ENCODE measurements around the gene RIT2.

The RIT2 gene

DNA sequence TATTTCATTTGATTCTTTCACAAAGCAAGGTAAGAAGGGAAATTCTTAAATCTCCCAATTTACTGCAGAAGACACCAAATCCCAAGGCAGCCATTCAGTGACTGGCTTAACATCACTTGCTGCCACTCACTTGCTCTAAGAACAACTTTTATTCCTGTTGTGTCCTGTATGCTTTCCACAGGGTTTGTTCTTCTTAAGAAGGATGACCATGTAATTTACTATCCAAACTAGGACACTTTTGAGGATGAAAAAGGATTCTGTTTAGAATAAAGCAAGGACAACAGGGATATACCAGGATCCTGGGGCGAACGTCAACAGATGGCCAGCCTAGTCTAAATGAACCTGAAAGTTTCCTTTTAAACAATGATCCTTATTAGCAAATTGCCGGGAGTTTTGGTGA lies 34.8 kb downstream of the RIT2 start:
- DNase-seq: no peak

DNA sequence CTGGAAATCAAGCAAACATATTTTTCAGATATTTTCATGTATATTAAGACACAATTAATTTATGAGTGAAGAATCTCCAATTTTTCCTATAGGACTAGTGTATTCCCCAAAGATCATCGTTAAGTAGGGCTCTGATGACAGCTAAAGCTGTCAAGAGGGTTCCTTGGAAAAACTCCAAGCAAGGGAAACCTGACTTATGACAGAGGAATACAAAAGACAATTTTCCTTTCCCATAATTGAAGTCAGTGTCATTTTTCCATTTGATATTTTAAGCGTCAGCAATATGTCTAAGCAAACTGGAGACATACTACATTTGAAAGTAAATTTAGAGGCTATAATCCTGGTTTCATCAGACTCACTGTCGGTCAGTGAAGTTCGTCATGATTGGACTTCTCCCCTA lies 36.1 kb downstream of the RIT2 start:
- DNase-seq: no peak

DNA sequence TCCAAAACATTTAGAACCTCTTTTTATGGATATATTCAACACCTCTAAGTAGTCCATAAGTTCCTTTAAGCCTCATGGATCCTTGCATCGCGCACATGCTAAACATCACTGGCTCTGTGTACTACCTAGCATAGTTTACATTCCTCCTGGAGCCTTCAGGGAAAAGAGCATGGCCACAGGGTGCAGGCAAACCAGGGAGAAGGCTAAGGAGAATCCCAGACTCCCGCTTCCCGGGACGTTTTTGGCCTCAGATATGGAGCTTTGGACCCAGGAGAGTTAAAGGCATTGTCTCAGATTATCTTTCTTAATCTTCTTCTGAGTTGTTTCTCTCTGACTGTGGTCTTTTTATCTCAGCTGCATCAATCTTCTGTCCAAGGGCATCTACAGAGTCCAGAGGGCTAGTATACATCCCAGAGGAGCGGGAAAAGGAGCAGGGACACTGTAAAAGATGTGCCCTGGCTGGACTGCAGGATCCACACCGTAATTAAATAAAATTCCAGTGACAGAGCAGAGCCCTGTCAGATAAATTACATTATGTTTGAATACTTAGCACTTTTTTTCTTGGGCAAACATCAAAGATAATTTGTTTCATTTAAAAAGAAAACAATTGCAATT lies 36.9 kb downstream of the RIT2 start:
- DNase-seq: no peak

DNA sequence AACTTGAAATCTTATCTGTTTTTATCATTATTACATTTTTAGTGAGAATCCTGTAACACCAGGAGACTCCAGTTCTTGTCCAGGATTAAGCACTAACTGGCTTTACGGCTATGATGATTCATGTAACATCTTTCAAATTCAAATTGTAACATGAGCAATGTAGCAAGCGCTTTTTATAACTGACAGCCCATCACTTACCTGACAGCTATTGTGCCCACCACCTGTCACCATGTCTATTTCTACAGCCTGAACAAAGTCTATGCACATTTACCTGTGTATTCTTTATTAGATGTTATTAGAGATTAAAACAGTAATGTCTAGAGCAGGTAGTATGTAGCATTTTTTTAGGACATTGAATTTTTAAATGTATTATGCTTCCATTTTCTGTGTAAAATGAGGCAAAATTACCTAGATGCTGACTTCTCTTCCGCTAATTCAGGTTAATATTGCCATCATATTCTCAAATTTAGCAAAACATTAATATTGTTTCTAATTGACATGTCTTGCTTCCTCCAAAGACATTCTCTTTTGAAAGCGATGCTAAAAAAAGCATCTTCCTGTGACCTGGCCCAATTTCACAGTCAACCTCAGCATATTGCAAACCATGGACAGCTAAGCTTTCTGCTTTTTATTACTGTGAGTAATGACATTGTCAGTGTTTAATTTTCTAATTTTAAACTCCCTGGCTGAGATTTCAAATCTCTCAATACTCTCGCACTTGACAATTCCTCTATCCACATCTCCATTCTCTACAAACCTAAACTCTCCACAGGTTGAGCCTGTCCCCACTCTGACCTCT lies 37.8 kb downstream of the RIT2 start:
- no peak for DNase-seq

DNA sequence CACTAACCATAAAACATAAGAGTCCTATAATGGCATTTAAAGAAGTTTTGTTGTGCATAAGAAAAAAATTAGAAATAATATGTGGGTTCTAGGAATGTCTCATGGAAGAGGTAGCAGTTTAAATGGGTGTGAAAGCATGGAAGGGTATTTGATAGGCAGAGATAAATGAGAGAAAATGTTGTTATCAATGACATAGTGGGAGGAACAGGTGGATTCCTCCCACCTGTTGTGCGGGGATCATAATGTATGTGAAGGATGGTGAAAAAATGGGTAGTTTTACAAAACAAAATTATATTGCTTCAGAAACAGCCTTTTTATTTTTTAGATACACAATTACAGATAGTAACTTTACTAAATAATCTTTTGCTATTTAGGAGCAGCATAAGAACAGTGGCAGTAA lies 41.7 kb downstream of the RIT2 start:
- no peak for DNase-seq

DNA sequence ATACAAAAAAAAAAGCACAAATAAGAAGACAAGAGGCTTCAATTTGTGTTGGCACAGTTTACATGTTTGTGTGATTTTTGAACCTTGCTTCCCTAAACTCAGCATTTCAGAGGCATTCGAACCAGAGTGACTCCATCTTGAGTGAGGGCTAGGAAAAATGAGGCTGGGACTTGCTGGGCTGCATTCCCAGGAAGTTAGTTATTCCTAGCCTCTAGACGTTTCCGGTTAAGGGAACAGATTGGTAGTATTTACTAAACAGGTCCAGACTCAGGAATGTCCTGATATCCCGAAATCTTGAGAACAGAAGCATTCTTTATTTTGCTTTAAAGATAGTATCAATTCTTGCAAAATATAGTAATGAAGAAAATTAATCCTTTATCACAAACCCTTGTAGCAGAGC lies 46.7 kb downstream of the RIT2 start:
- no peak for DNase-seq

DNA sequence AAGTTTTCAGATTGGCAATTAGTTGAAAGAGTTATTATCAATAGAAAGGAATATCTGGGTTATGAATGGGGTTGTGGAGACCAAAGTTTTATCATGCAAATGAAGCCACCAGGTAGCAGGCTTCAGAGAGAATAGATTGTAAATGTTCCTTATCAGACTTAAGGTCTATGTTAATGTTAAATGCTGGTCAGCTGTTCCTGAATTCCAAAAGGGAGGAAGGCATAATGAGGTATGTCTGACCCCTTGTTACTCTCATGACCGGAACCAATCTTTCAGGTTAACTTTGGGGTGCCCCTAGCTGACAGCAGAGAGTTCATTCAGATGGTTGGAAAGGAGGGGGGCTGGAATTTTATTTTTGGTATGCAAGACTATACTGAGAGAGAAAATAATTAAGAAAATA lies 47.9 kb downstream of the RIT2 start:
- no peak for DNase-seq

DNA sequence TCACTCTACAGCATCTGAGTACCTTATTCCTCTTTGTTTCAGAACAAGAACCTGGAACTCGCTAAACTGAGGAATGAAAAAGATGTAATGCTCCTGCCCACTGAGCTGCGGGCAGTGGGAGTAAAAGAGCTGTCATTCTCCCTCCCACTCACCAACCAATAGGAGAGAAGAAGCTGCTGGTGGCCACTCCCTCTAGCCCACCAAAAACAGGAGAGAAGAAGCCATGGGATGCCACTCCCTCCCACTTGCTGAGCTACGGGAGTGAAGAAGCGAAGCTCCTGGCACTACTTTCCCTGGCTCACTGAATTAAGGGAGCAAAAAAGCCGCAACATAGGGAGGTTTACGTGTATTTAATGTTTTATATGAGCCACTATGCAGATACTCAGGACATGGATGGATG lies 53.7 kb downstream of the RIT2 start:
- DNase-seq: no peak

DNA sequence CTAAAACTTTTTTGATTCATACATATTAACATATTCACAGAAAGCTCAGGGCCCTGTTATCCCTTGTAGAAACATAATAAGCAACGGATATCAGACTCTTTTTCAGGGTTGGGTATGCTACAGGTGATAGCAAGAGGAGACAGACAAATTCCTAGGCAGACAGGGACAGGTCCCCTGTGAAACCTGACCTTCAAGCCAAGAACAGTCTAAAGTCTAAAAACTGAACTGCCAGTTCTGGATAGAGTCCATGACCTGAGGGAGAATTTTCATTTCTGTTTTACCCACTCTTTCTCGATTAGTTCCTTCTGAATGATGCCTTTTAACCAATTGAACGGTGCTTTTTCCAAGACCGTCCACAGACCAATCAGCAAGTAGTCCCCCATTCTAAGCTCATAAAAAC lies 54.2 kb downstream of the RIT2 start:
- DNase-seq: no peak

DNA sequence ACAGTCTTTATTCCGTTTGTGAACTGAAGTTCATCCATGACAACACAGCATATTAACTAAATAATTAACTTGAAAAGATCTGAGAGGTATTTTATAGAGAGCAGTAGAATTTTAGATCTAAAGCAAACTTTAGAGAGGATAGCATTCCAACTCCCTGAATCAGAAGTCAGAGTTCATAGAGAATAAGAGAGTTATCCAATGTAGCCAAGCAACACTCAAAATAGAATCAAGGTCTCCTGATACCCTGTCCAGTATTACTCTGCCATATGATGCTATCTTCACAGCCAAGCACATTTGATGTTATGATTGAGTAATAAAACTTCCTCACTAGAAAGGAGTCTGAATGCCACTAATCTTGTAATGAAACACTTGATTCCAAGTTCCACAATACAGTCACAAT lies 55.5 kb downstream of the RIT2 start:
- no peak for DNase-seq

DNA sequence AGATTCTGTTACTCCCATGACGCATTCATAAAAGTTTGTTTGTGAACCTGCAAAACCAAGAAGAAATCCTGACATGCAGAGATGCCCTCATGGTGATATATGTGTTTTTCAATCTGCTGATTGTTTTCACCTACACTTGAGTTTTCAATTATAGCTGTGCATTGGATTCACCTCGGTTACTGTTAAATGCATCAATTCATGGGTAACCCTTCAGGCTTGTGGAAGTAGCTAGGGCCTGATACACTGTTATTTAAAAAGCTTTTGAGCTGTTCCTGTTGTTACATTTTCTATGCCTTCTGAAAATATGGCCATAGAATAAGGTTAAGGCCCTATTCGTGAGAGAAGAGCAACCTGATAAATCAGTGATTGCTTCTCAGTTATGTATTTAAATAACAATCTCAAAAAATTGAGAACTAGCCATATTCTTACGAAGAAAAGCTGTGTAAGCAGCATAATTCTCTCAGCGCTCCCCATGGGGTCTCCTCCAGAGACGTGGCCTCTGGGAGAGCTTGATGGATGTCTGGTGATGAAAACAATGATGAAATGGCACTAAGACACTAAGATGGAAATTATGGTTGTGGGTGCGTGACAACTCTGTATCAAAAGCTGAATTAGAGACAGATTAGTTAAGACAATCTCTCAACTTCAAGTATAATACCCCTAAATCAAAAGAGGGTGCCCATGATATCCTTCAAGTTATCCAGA lies 60.5 kb downstream of the RIT2 start:
- DNase-seq: no peak

DNA sequence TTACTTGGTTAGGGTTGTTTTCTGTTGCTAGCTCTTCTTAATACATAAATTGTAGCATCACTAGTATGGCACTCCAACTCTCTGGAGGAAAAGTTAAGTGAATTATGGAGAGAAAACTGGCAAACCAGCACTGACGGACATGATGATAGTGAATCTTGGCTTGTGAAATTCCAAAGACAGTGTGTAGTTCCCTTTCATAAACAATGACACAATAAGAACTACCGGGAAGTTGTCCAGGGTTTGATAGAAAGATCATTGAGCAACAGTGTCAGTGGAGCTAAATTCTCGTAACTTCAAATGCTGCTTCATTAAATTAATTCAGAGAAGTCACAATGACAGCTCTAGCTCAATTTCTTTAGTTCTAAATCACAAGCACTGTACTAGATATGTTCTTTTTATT lies 66.5 kb downstream of the RIT2 start:
- DNase-seq: no peak

DNA sequence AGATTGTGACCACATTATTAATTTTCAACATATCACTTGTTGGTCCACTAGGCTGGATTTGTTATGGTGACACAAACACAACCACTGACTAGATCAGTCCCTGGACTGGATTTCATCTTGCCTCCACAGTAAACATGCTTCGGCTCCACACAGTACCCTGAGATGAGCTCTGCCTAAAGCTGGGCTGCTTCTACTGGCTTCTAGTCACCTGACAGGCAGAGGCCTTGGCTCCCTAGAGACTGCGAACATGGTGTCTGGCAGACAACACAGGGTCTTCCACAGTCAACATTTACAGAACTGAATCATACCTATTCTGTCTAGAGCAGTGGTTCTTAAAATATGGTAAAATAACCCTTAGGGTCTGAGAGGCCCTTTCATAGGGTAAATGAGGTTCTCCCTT lies 69.2 kb downstream of the RIT2 start:
- DNase-seq: no peak

DNA sequence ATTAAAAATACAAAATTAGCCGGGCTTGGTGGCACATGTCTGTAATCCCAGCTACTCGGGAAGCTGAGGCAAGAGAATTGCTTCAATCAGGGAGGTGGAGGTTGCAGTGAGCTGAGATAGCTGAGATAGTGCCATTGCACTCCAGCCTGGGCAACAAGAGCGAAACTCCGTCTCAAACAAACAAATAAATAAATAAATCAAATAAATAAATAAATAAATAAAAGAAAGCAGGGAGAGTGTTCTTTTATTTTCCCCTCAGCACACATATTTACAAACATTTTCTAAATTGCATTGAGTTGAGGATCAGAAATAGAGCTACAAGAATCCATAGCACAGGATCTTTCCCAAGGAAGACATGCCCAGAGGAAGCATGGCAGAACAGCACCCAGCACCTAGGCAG lies 71.9 kb downstream of the RIT2 start:
- DNase-seq: no peak

DNA sequence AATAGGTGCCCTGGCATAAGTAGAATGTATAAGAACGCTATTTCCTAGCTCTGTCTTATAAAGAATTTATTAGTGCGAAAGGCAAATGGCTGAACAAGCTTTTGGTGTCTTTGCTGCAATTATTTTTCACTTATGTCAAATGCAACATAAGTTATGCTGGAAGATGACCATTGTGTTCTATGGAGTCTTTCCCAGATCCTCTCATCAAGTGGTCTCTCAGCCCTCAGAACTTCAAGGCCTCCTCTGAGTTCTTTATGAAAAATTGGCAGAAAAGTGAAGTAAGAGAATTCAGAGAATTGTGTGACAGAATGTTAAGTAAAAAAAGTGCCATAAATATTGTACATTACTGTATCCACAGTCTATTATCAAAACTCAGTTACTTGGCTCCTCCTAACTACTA lies 75.2 kb downstream of the RIT2 start:
- DNase-seq: no peak

DNA sequence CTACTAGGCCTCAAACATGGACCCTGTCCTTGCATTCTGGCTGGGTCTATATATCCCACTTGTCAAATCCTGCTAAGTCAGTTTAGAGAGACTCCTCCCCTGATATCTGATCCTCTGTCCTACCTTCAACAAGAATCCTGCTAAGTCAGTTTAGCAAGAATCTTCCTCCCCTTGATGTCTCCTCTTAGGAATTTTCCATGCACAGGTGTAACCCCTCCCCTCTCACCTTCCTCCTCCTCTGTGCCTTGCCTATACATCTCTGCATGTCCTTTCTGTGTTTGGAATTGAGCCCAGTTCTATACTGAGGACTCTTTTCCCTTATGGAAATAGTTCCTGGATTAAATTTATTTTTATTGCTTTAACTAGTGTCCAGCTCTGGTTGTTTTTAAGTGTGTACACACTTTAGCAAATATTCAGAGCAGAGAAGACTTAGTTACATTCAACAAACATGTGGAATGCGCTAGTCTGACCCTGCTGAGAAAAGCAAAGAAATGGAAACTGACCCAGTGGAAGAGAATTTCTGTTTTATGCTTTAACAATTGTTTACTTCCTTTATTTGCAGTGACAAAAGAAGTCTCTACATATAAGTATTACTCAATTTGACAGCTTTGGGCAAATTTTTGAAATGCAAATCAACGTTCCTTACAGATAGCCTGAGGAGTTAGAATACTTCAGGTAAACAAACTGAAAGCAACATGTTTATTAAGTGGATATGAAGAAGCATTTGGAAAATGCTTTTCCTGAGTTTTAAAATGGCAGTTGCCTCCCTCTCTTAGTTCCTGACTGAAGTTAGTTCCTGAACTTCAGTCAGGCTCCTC lies 80.6 kb downstream of the RIT2 start:
- no peak for DNase-seq

DNA sequence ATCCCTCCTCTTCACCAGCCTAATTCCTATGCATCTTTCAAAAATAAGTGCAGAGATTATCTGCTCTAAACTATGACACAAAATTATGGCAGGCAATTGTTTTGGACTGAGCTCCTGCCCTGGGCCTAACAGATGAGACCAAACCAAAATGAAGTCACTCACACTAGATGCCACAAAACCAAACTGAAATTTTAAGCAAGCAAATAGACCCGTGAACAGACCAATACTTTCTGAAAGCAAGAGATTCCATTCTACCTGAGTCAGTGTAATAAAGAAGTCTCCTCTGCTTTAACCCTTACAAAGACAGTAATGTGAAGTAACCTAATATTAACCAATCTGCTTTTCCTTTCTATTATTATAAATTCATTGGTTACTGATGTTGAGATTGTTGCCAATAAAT lies 84.3 kb downstream of the RIT2 start:
- DNase-seq: no peak

DNA sequence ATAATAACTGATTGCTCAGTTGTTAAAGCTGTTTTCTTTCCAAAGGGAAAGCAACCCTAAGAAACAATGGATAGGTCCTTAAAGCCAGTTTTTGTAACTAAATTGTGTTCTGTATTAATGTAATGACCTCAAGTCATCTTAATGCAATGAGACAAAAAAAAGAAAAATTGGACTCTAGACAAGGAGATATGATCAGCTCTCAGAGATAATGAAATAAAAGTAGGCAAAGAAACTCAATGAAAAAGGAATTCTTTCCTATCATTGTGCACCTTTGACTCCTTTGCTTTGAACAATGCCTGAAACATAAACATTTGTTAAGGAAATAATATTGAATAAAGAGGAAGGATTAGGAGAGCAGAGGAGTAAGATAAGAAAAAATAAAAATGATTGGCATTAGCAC lies 86.1 kb downstream of the RIT2 start:
- DNase-seq: no peak

DNA sequence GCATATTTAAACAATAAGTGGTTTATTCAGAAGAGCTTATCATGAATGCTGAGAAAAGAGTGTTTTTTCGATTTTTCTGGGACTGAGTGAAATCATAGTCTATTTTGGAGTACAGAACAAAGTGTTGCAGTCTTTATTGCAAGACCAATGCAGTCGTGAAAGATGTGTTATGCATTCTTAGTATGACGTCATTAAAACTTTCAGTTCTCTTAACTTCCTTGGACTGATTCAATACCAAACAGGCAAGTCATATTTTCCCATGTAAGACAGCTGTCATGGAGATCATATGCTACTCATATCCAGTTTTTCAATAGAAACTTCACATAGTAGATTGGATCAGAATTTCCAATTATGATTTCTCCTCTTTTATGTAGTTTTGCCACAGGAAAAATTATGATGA lies 92.6 kb downstream of the RIT2 start:
- no peak for DNase-seq

DNA sequence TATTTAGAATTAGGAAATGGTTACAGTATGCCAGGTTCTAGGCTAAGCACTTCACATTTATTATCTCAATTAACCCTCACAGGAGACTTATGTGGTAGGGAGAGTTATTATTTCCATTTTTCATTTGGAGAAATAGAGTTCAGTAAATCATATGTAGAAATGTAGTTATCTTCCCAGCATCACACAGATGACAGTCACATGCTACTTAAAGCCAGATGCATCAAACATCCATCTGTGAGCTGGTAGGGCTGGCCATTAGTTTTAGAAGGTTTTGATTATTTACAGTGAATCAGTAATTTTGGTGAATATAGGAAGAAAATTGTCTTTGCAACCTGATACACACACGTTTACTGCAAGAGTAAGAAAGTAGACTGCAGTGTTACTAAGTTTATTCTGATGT lies 97.9 kb downstream of the RIT2 start:
- DNase-seq: no peak

DNA sequence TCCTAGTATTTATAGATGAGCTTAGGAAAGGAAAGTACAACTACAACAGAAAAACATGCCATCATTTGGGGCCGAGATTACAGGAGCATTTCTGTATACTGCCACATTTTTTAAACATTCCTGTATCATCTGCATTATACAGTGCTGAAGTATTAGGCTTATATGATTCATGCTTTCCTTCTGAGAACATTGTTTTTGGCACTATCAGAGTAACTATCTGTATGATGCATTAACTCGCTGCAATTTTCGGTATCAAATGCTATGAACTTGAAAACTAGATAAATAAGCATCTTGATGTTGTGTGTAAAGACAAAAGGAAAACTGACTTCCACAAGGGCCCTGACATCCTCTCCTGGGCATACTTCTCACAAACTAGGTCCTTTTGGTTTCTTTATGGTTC lies 102.0 kb downstream of the RIT2 start:
- DNase-seq: no peak

DNA sequence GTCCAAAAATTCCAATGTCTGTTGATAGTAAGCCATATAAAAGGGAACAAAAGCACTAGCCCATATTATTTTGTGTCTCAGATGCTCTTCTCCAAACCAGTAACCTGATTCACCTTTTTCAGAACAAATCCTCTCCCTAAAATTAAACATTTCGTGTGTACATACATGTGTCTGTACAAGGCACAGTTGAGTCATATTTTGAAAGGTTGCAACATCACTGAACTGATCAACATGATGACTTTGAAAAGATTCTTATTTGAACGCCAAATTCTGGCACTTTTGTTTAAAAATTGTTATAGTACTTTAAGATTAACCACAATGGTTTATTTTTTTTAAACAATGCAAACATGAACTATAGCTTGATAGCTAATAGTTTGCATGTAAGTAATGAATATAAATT lies 102.5 kb downstream of the RIT2 start:
- no peak for DNase-seq

DNA sequence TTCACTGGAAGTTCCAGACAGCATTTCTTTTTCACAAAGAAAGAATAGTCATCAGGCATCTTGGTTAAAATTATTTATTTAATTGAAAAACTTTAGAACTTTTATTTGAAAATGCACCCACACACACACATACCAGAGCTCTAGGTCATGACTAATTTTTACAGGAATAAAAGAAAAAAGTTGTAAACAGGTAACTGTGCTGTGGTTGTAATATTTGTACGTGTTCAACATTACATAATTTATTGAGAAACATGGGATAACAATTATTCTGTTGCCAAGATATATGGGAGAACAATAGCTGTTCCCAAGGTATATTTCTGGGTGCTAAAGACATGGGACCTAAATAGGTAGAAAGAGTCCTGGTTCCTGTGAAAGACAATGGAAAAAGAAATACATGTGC lies 104.9 kb downstream of the RIT2 start:
- no peak for DNase-seq

DNA sequence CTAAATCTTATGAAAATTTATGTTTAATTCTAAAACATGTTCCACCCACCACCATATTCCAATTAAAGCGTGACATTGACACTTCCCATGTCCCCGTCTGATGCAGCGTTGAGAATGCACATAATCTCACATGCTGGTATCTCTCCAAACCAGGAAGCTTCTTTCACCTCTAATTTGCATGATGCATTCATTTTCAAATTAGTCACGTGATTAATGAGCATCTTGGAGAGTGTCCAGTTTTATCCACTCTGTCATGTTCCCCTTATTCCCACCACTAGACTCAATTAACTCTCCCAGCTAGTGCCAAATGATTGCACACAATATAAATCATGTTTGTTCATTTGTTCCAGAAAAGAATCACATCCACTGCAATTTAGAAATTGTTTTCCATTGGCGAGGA lies 105.8 kb downstream of the RIT2 start:
- DNase-seq: no peak
